ENCODE data around the gene RNF220. TPM values are rescaled to one million over a fixed set of nuclear protein-coding genes. Genes with fewer than 3 reads are reported as not detected.

The RNF220 gene
- total and polyA plus RNA-seq, 2 of the 4 experiments (the other 2 are of a cell fraction): 71.8 to 77.1 TPM

DNA sequence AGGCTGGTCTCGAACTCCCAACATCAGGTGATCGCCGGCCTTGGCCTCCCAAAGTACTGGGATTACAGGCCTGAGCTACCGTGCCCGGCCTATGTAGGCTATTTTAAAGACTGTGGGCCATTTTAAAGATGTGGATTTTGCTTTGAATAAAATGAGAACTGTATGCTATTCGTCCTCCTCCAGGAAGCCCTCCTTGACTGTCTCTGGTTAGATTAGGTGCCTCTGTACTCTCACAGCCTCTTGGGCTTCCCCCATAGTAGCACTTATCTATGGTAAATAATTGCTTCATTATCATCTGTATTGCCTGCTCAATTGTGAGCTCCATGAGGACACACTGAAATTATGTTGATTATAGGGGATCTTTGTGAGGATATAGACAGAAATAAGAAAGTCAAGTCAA is 29.5 kb upstream of the RNF220 start:
- H3K4me3 ChIP-seq (ENCODE audit: insufficient read depth, low read depth, low read length): no peak overlapping the region
- H2AFZ ChIP-seq (replicated peaks; ENCODE audit: low read length, poor library complexity): no peak overlapping the region
- no TSS peak for BruUV-seq (replicated peaks)
- no CpG with 5 or more reads among the region's 6 CpGs for WGBS, 2 experiments (ENCODE audit: extremely low coverage in 2 of 2, insufficient read length in 1 of 2)
- intact Hi-C loops (cut with micrococcal nuclease) (no loop called here), in situ Hi-C loops (cut with MboI; ENCODE audit: low sequenced_read_pairs) (loop anchor here (5.0 kb wide), 2 partner anchors 222 to 277 kb away; no protein-coding TSS in a partner anchor), dilution Hi-C loops (cut with HindIII; ENCODE audit: low sequenced_read_pairs, unreplicated experiment) (no loop called here)
- H4K8ac ChIP-seq (ENCODE audit: low read depth in 2 of 2, low read length in 2 of 2): no peak overlapping the region
- POLR2A ChIA-PET (ENCODE audit: unreplicated experiment): no interaction called here
- peaks cover 27% of the 10 kb centered on the region for H3K27me3 ChIP-seq (ENCODE audit: control insufficient read depth, insufficient read depth, low read length)
- H2BK120ac ChIP-seq (ENCODE audit: low read depth, low read length): no peak overlapping the region
- no peak overlapping the region for H4K91ac ChIP-seq (ENCODE audit: insufficient read depth, low read depth, low read length)
- no peak overlapping the region for H3K18ac ChIP-seq (ENCODE audit: low read depth, low read length)
- no peak overlapping the region for H3K9ac ChIP-seq (ENCODE audit: low read depth, low read length)
- no peak overlapping the region for H2BK5ac ChIP-seq (ENCODE audit: low read depth, low read length, poor library complexity, severe bottlenecking)
- no peaks in the 10 kb centered on the region for H3K36me3 ChIP-seq (ENCODE audit: control insufficient read depth, insufficient read depth, low read length)
- no peaks in the 10 kb centered on the region for H3K9me3 ChIP-seq (ENCODE audit: control insufficient read depth, insufficient read depth, low read length)
- H3K27ac ChIP-seq (ENCODE audit: insufficient read depth, low read length): no peak overlapping the region
- H3K4ac ChIP-seq (ENCODE audit: low read depth, low read length): no peak overlapping the region
- no peak for TF ChIP-seq CTCF (conservative IDR thresholded peaks at IDR 0.05; ENCODE audit: low read depth, low read length)
- no peak for TF ChIP-seq RAD21 (IDR thresholded peaks at IDR 0.05; ENCODE audit: low read length)
- TF ChIP-seq, protein P1, sequence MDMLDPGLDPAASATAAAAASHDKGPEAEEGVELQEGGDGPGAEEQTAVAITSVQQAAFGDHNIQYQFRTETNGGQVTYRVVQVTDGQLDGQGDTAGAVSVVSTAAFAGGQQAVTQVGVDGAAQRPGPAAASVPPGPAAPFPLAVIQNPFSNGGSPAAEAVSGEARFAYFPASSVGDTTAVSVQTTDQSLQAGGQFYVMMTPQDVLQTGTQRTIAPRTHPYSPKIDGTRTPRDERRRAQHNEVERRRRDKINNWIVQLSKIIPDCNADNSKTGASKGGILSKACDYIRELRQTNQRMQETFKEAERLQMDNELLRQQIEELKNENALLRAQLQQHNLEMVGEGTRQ (IDR thresholded peaks at IDR 0.05; ENCODE audit: low read depth, low read length): no peak
- no peak for TF ChIP-seq MAFK (IDR thresholded peaks at IDR 0.05; ENCODE audit: low read depth, low read length)
- no peak for TF ChIP-seq MXI1 (IDR thresholded peaks at IDR 0.05; ENCODE audit: borderline replicate concordance, low read depth, low read length)
- DNase-seq: no peak
- no peaks in the 10 kb centered on the region for H3K9me1 ChIP-seq (ENCODE audit: insufficient read depth, low read length)
- no peaks in the 10 kb centered on the region for H3K79me1 ChIP-seq (ENCODE audit: low read depth in 1 of 2, low read length in 2 of 2)
- H4K20me1 ChIP-seq (ENCODE audit: insufficient read depth, low read length): no peaks in the 10 kb centered on the region
- no peak overlapping the region for H2AK5ac ChIP-seq (ENCODE audit: low read depth, low read length)
- H2BK20ac ChIP-seq (ENCODE audit: low read depth, low read length): no peak overlapping the region
- H3K14ac ChIP-seq (replicated peaks; ENCODE audit: low read depth, low read length): no peak overlapping the region
- H3K4me1 ChIP-seq (ENCODE audit: control insufficient read depth, insufficient read depth, low read length): no peaks in the 10 kb centered on the region
- H3K56ac ChIP-seq (ENCODE audit: extremely low read depth, insufficient read depth, low read length): no peak overlapping the region
- no peak overlapping the region for H3K4me2 ChIP-seq (ENCODE audit: low read depth, low read length)
- no peak overlapping the region for H2AK9ac ChIP-seq (replicated peaks; ENCODE audit: low read depth, low read length, poor library complexity)
- H4K5ac ChIP-seq (ENCODE audit: low read depth, low read length): no peak overlapping the region
- CTCF ChIA-PET: interaction anchor here (4.0 kb wide), 1 partner anchor 219 kb away, joined by 18 read pairs; no protein-coding TSS in a partner anchor
- no peak for ATAC-seq (ENCODE audit: low read depth)
- no peak overlapping the region for H3K23ac ChIP-seq (ENCODE audit: low read depth, low read length)
- no peak overlapping the region for H2BK15ac ChIP-seq (ENCODE audit: low read depth, low read length)
